Measurements from ENCODE around the gene TMPRSS11E. TPM values are rescaled to one million over a fixed set of nuclear protein-coding genes. Genes with fewer than 3 reads are reported as not detected.

The TMPRSS11E gene
- total RNA-seq, 1 experiment from 2014 or later, result 2.3 TPM

DNA sequence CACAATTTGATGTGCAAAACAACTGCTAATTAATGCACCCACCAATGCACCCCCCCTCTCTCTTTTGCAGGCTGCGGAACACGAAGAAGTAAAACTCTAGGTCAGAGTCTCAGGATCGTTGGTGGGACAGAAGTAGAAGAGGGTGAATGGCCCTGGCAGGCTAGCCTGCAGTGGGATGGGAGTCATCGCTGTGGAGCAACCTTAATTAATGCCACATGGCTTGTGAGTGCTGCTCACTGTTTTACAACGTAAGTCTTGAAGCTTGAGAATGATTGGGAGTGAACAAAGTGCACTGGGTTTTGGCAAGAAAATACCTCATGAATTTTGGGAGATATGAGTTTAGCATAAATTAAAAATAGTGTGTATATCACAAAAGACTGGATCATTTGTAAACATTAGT, 28.9 kb downstream of the TMPRSS11E start:
- no peak for TF ChIP-seq CTCF (conservative IDR thresholded peaks at IDR 0.05)
- Histone ChIP-seq H3K23ac (ENCODE audit: insufficient read length, low read depth, low read length) (no peak overlapping the region), H3K9me3 (ENCODE audit: control insufficient read depth, low read depth, low read length) (no peaks in the 10 kb centered on the region), H2BK5ac (ENCODE audit: insufficient read length, low read length) (no peak overlapping the region), H2BK20ac (ENCODE audit: low read depth, low read length, poor library complexity, severe bottlenecking) (no peak overlapping the region), H4K20me1 (ENCODE audit: control insufficient read depth, insufficient read depth, insufficient read length) (no peaks in the 10 kb centered on the region), H3K79me2 (ENCODE audit: insufficient read depth, low read length) (no peaks in the 10 kb centered on the region), H3K4ac (ENCODE audit: low read depth, low read length) (no peak overlapping the region), H2AFZ (ENCODE audit: low read length) (no peak overlapping the region), H4K91ac (ENCODE audit: insufficient read length, low read depth, low read length) (no peak overlapping the region), H3K56ac (ENCODE audit: insufficient read length, low read depth, low read length) (no peak overlapping the region), H2BK120ac (ENCODE audit: low read depth, low read length, poor library complexity, severe bottlenecking) (no peak overlapping the region), H4K5ac (ENCODE audit: insufficient read length, low read depth, low read length) (no peak overlapping the region), H3K23me2 (ENCODE audit: insufficient read length, low read depth, low read length, poor library complexity, severe bottlenecking) (no peaks in the 10 kb centered on the region), H3T11ph (ENCODE audit: low read length) (no peak overlapping the region), H3K4me2 (ENCODE audit: insufficient read depth, insufficient read length, low read length) (no peak overlapping the region), H2AK5ac (ENCODE audit: insufficient read length, low read length) (no peak overlapping the region), H3K18ac (ENCODE audit: insufficient read length, low read depth, low read length) (no peak overlapping the region), H3K79me1 (ENCODE audit: insufficient read depth, low read depth, low read length, poor library complexity, severe bottlenecking) (no peaks in the 10 kb centered on the region), H3K27me3 (ENCODE audit: insufficient read depth, low read length) (no peaks in the 10 kb centered on the region), H3K4me1 (ENCODE audit: insufficient read depth, low read length) (no peaks in the 10 kb centered on the region), H3K9ac (ENCODE audit: extremely low read depth, insufficient read length, low read length) (no peak overlapping the region), H3K27ac (ENCODE audit: insufficient read length, low read depth, low read length) (no peak overlapping the region), H3K14ac (ENCODE audit: insufficient read depth, low read length) (no peak overlapping the region), H4K8ac (replicated peaks; ENCODE audit: insufficient read length, low read depth, low read length) (no peak overlapping the region), H2BK15ac (ENCODE audit: low read depth, low read length) (no peak overlapping the region), H2BK12ac (ENCODE audit: insufficient read length, low read depth, low read length) (no peak overlapping the region)
- H3K27ac Mint-ChIP-seq, result peak overlapping the region in 1 of 3 experiments; percentile 21; a peak in 1 of 7 replicates
- no CpG with 5 or more reads among the region's 5 CpGs for WGBS (ENCODE audit: extremely low coverage, insufficient read length, low lambda C conversion rate)
- H3K4me1 Mint-ChIP-seq, result peaks cover 8 to 10% of the 10 kb centered on the region in 2 experiments
- no peak for DNase-seq
- H3K27me3 Mint-ChIP-seq (ENCODE audit: low read depth), result no peaks in the 10 kb centered on the region
- no peaks in the 10 kb centered on the region; a peak in 2 of 7 replicates for H3K36me3 Mint-ChIP-seq (ENCODE audit: insufficient read depth in 1 of 3, low read depth in 3 of 3)
- H3K9me3 Mint-ChIP-seq, result no peaks in the 10 kb centered on the region; a peak in 1 of 5 replicates
- H3K4me3 Mint-ChIP-seq, result no peak overlapping the region

All from H9 (cell line).